Stimulated activated naive B cell treated with anti-CD40 and anti-IgM and Interleukin-4, amounts not matched to agents 10 μg/mL and 1 μg/mL and 100 μg/mL, for 72 hours (primary cell): Measurements from ENCODE around the gene DDX10.
A peak's percentile ranks its signal among the peaks of the same experiment; 100 is the strongest.

ENCODE experiments used
- ATAC-seq, 2 donors: fragments of 150-1000 bp; cut with Tn5 transposase; replicated peaks; 2 replicates each; pipeline ENCODE4 v1.10.0; 2021; ENCODE audit warnings: moderate library complexity in 1 of 2
- DNase-seq: peaks from one replicate; pipeline ENCODE4 v3.0.0; 2021
- H3K27ac Mint-ChIP-seq: one replicate; pipeline ENCODE4 v1.8.0; 2022; ENCODE audit warnings: mild to moderate bottlenecking, mixed read lengths
- H3K27me3 Mint-ChIP-seq, 2 donors: one replicate each; pipeline ENCODE4 v1.8.0; 2022; ENCODE audit warnings: mixed read lengths in 2 of 2
- H3K36me3 Mint-ChIP-seq, 2 donors: one replicate each; pipeline ENCODE4 v1.8.0; 2022; ENCODE audit warnings: mixed read lengths in 2 of 2, mild to moderate bottlenecking in 1 of 2
- H3K4me1 Mint-ChIP-seq, 2 donors: one replicate each; pipeline ENCODE4 v1.8.0; 2022; ENCODE audit warnings: mixed read lengths in 2 of 2, mild to moderate bottlenecking in 1 of 2
- H3K4me3 Mint-ChIP-seq, 2 donors: one replicate each; pipeline ENCODE4 v1.8.0; 2022; ENCODE audit warnings: mild to moderate bottlenecking in 2 of 2, mixed read lengths in 2 of 2, moderate library complexity in 1 of 2
- H3K9me3 Mint-ChIP-seq, 2 donors: one replicate each; pipeline ENCODE4 v1.8.0; 2022; ENCODE audit warnings: mixed read lengths in 2 of 2, mild to moderate bottlenecking in 1 of 2

Gene DDX10

GRCh38 chr11:108877178-108877577 lies 212.3 kb downstream of the DDX10 start:
- H3K36me3 Mint-ChIP-seq, result peaks cover 5 to 11% of the 10 kb centered on the region in 2 donors
- no peaks in the 10 kb centered on the region for H3K9me3 Mint-ChIP-seq
- no peak overlapping the region for H3K4me3 Mint-ChIP-seq
- H3K4me1 Mint-ChIP-seq, result peaks cover 5 to 30% of the 10 kb centered on the region in 2 donors
- no peak overlapping the region for H3K27ac Mint-ChIP-seq
- DNase-seq, result no peak
- no peak for ATAC-seq
- no peaks in the 10 kb centered on the region for H3K27me3 Mint-ChIP-seq

- Mint-ChIP-seq H3K27ac (no peak overlapping the region), H3K4me1 (peaks cover 4 to 21% of the 10 kb centered on the region in 2 donors), H3K4me3 (no peak overlapping the region), H3K9me3 (no peaks in the 10 kb centered on the region), H3K27me3 (no peaks in the 10 kb centered on the region), H3K36me3 (peaks cover 0 to 2% of the 10 kb centered on the region in 2 donors)
- no peak for ATAC-seq
- DNase-seq, result no peak
These were observed 215.6 kb downstream of the DDX10 start for GRCh38 chr11:108880510-108880909.

GRCh38 chr11:108881131-108881530 lies 216.3 kb downstream of the DDX10 start:
- Mint-ChIP-seq H3K27me3 (no peaks in the 10 kb centered on the region), H3K36me3 (peaks cover 0 to 2% of the 10 kb centered on the region in 2 donors), H3K4me1 (peaks cover 4 to 18% of the 10 kb centered on the region in 2 donors), H3K4me3 (no peak overlapping the region), H3K9me3 (no peaks in the 10 kb centered on the region), H3K27ac (no peak overlapping the region)
- ATAC-seq (no peak), DNase-seq (no peak)

GRCh38 chr11:108882211-108882831 lies 217.5 kb downstream of the DDX10 start:
- Mint-ChIP-seq H3K9me3 (no peaks in the 10 kb centered on the region), H3K27ac (no peak overlapping the region)

GRCh38 chr11:108886005-108886659 lies 221.3 kb downstream of the DDX10 start:
- no peak overlapping the region for H3K4me3 Mint-ChIP-seq
- H3K36me3 Mint-ChIP-seq, result peaks cover 0 to 2% of the 10 kb centered on the region in 2 donors
- no peak overlapping the region for H3K27ac Mint-ChIP-seq
- H3K4me1 Mint-ChIP-seq, result peaks cover 4 to 13% of the 10 kb centered on the region in 2 donors
- DNase-seq (no peak), ATAC-seq (no peak)
- no peaks in the 10 kb centered on the region for H3K9me3 Mint-ChIP-seq
- H3K27me3 Mint-ChIP-seq, result no peaks in the 10 kb centered on the region

More at GRCh38 chr11:108882211-108882831, 217.5 kb downstream of the DDX10 start:
- H3K27me3 Mint-ChIP-seq, result no peaks in the 10 kb centered on the region
- ATAC-seq (no peak), DNase-seq (no peak)
- H3K4me1 Mint-ChIP-seq, result peaks cover 4 to 16% of the 10 kb centered on the region in 2 donors
- no peaks in the 10 kb centered on the region for H3K36me3 Mint-ChIP-seq
- no peak overlapping the region for H3K4me3 Mint-ChIP-seq

- H3K4me3 Mint-ChIP-seq, result no peak overlapping the region
- H3K27ac Mint-ChIP-seq, result no peak overlapping the region
- peaks cover 4 to 10% of the 10 kb centered on the region in 2 donors for H3K4me1 Mint-ChIP-seq
- no peaks in the 10 kb centered on the region for H3K27me3 Mint-ChIP-seq
- H3K9me3 Mint-ChIP-seq, result no peaks in the 10 kb centered on the region
- ATAC-seq, result no peak
- H3K36me3 Mint-ChIP-seq, result peaks cover 2% of the 10 kb centered on the region in 2 donors
- DNase-seq, result no peak
These were observed 221.8 kb downstream of the DDX10 start for GRCh38 chr11:108886660-108887009.

- Mint-ChIP-seq H3K27me3 (no peaks in the 10 kb centered on the region), H3K36me3 (peaks cover 3 to 9% of the 10 kb centered on the region in 2 donors), H3K4me1 (peaks cover 2% of the 10 kb centered on the region in 2 donors), H3K9me3 (no peaks in the 10 kb centered on the region), H3K27ac (no peak overlapping the region), H3K4me3 (no peak overlapping the region)
- DNase-seq (no peak), ATAC-seq (no peak)
These were observed 222.8 kb downstream of the DDX10 start for GRCh38 chr11:108887436-108888238.

- ATAC-seq (no peak), DNase-seq (no peak)
- H3K9me3 Mint-ChIP-seq, result no peaks in the 10 kb centered on the region
- H3K36me3 Mint-ChIP-seq, result peaks cover 3 to 9% of the 10 kb centered on the region in 2 donors
- peaks cover under 1 to 2% of the 10 kb centered on the region in 2 donors for H3K4me1 Mint-ChIP-seq
- no peak overlapping the region for H3K27ac Mint-ChIP-seq
- no peak overlapping the region for H3K4me3 Mint-ChIP-seq
- H3K27me3 Mint-ChIP-seq, result no peaks in the 10 kb centered on the region
These were observed 225.7 kb downstream of the DDX10 start for GRCh38 chr11:108890482-108891105.

- peaks cover 5 to 6% of the 10 kb centered on the region in 2 donors for H3K4me1 Mint-ChIP-seq
- DNase-seq, result no peak
- no peak overlapping the region for H3K27ac Mint-ChIP-seq
- peaks cover 3 to 9% of the 10 kb centered on the region in 2 donors for H3K36me3 Mint-ChIP-seq
- H3K27me3 Mint-ChIP-seq, result no peaks in the 10 kb centered on the region
- no peaks in the 10 kb centered on the region for H3K9me3 Mint-ChIP-seq
- H3K4me3 Mint-ChIP-seq, result no peak overlapping the region
- no peak for ATAC-seq
These were observed 226.3 kb downstream of the DDX10 start for GRCh38 chr11:108891143-108891542.

GRCh38 chr11:108891909-108892511 lies 227.1 kb downstream of the DDX10 start:
- DNase-seq (no peak), ATAC-seq (no peak)
- Mint-ChIP-seq H3K4me1 (peaks cover 7 to 10% of the 10 kb centered on the region in 2 donors), H3K36me3 (peaks cover 3 to 12% of the 10 kb centered on the region in 2 donors), H3K9me3 (no peaks in the 10 kb centered on the region), H3K4me3 (no peak overlapping the region), H3K27me3 (no peaks in the 10 kb centered on the region), H3K27ac (peak overlapping the region; percentile 77)

- Mint-ChIP-seq H3K27ac (no peak overlapping the region), H3K4me3 (peak overlapping the region in 1 of 2 donors; percentile 16), H3K27me3 (no peaks in the 10 kb centered on the region), H3K9me3 (no peaks in the 10 kb centered on the region), H3K4me1 (peaks cover 8 to 10% of the 10 kb centered on the region in 2 donors), H3K36me3 (peaks cover 21 to 30% of the 10 kb centered on the region in 2 donors)
- peak; percentile 80 to 85 for ATAC-seq
- no peak for DNase-seq
These were observed 231.0 kb downstream of the DDX10 start for GRCh38 chr11:108895579-108896480.

GRCh38 chr11:108897071-108897481 lies 232.2 kb downstream of the DDX10 start:
- no peaks in the 10 kb centered on the region for H3K9me3 Mint-ChIP-seq
- ATAC-seq (no peak), DNase-seq (no peak)
- H3K4me3 Mint-ChIP-seq, result no peak overlapping the region
- H3K27me3 Mint-ChIP-seq, result no peaks in the 10 kb centered on the region
- H3K4me1 Mint-ChIP-seq, result peaks cover 8 to 10% of the 10 kb centered on the region in 2 donors
- H3K36me3 Mint-ChIP-seq, result peaks cover 20 to 25% of the 10 kb centered on the region in 2 donors
- no peak overlapping the region for H3K27ac Mint-ChIP-seq

GRCh38 chr11:108897916-108898315 lies 233.0 kb downstream of the DDX10 start:
- Mint-ChIP-seq H3K9me3 (no peaks in the 10 kb centered on the region), H3K27ac (no peak overlapping the region), H3K4me3 (no peak overlapping the region), H3K27me3 (no peaks in the 10 kb centered on the region), H3K4me1 (peaks cover 6 to 10% of the 10 kb centered on the region in 2 donors), H3K36me3 (peaks cover 18 to 23% of the 10 kb centered on the region in 2 donors)
- no peak for DNase-seq
- ATAC-seq, result no peak
